ENCODE data around the gene PLD3.
"Not testable (repeated sequence)": the region's sequence is repeated elsewhere in the genome, so short reads cannot be mapped to it uniquely, and the experiment has no call there.

PLD3 gene

GRCh38 chr19:40392123-40392522 is 43.6 kb downstream of the PLD3 start:
- DNase-seq = no peak

- DNase-seq = no peak
Measured at GRCh38 chr19:40392894-40393517, 44.5 kb downstream of the PLD3 start.

- no peak for DNase-seq
Measured at GRCh38 chr19:40393894-40394815, 45.7 kb downstream of the PLD3 start.

GRCh38 chr19:40394816-40395210 is 46.3 kb downstream of the PLD3 start:
- no peak for DNase-seq

- no peak for DNase-seq
Measured at GRCh38 chr19:40395956-40396355, 47.5 kb downstream of the PLD3 start.

GRCh38 chr19:40396886-40397567 is 48.5 kb downstream of the PLD3 start:
- DNase-seq = no peak

GRCh38 chr19:40397568-40397906 is 49.0 kb downstream of the PLD3 start:
- DNase-seq = no peak

- no peak for DNase-seq
Measured at GRCh38 chr19:40398417-40399131, 50.1 kb downstream of the PLD3 start.

GRCh38 chr19:40400559-40400958 is 52.1 kb downstream of the PLD3 start:
- DNase-seq = no peak

- no peak for DNase-seq
Measured at GRCh38 chr19:40403262-40403984, 54.9 kb downstream of the PLD3 start.

GRCh38 chr19:40407714-40408597 is 59.5 kb downstream of the PLD3 start:
- DNase-seq = no peak

- not testable (repeated sequence) for DNase-seq
Measured at GRCh38 chr19:40408598-40408925, 60.1 kb downstream of the PLD3 start.

- no peak for DNase-seq
Measured at GRCh38 chr19:40410030-40410389, 61.5 kb downstream of the PLD3 start.

- DNase-seq = no peak
Measured at GRCh38 chr19:40411125-40411842, 62.8 kb downstream of the PLD3 start.

- no peak for DNase-seq
Measured at GRCh38 chr19:40411958-40412499, 63.5 kb downstream of the PLD3 start.

GRCh38 chr19:40412866-40413265 is 64.4 kb downstream of the PLD3 start:
- no peak for DNase-seq

- DNase-seq = no peak
Measured at GRCh38 chr19:40413291-40413845, 64.9 kb downstream of the PLD3 start, which contains the start of gene PRX. Gene PRX (minus strand): TSS chr19:40413378. CDS start chr19:40407932, 5,446 bp downstream.

GRCh38 chr19:40414542-40415535 is 66.3 kb downstream of the PLD3 start:
- no peak for DNase-seq

- no peak for DNase-seq
Measured at GRCh38 chr19:40415768-40416167, 67.3 kb downstream of the PLD3 start.

Measured in SIG-M5 (cell line).